ENCODE results near the gene STK31.
"Not testable (repeated sequence)": the region's sequence is repeated elsewhere in the genome, so short reads cannot be mapped to it uniquely, and the experiment has no call there.

The STK31 gene

DNA sequence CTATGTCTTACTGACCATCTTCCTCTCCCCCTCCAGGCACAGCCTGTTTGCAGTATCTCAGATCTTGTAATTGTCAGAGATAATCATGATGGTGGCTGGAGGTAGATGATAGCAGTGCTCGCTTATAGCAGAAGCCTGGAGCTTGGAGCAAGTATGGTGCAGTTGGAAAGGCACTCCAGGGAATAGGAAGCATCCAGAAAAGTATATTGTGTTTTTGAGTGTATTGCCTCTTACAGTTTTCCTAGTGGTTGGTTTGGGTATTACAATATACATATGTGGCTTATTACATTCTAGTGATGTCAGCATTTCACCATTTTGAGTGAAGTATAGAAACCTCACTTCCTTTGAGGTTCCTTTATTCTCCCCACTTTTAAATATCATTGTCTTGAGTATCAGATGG, 101.5 kb downstream of the STK31 start:
- peak; percentile 52 for DNase-seq

DNA sequence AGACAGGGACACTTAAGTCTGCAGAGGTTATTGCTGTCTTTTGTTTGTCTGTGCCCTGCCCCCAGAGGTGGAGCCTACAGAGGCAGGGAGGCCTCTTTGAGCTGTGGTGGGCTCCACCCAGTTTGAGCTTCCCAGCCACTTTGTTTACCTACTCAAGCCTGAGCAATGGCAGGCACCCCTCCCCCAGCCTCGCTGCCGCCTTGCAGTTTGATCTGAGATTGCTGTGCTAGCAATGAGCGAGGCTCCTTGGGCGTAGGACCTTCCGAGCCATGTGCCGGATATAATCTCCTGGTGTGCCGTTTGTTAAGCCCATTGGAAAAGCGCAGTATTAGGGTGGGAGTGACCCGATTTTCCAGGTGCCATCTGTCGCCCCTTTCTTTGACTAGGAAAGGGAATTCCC, 118.1 kb downstream of the STK31 start:
- DNase-seq: not testable (repeated sequence)

DNA sequence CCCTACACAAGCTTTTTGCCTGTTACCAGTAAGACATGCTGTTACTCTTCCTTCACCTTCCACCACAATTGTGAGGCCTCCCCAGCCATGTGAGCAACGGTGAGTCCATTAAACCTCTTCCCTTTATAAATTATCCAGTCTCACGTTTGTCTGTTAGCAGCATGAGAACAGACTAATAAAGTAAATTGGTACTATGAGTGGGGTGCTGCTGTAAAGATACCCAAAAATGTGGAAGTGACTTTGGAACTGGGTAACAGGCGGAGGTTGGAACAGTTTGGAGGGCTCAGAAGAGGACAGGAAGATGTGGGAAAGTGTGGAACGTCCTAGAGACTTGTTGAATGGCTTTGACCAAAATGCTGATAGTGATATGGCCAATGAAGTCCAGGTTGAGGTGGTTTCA, 122.7 kb downstream of the STK31 start:
- not testable (repeated sequence) for DNase-seq

DNA sequence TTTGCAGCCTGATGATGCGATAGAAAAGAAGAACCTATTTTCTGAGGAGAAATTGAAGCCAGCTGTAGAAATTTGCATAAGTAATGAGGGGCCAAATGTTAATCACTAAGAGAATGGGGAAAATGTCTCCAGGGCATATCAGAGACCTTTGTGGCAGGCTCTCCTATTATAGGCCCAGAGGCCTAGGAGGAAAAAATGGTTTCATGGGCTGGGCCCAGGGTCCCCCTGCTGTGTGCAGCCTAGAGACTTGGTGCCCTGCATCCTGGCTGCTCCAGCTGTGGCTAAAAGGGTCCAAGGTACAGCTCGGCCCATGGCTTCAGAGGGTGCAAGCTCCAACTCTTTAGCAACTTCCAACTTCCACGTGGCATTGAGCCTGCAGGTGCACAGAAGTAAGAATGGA, 123.4 kb downstream of the STK31 start:
- no peak for DNase-seq

DNA sequence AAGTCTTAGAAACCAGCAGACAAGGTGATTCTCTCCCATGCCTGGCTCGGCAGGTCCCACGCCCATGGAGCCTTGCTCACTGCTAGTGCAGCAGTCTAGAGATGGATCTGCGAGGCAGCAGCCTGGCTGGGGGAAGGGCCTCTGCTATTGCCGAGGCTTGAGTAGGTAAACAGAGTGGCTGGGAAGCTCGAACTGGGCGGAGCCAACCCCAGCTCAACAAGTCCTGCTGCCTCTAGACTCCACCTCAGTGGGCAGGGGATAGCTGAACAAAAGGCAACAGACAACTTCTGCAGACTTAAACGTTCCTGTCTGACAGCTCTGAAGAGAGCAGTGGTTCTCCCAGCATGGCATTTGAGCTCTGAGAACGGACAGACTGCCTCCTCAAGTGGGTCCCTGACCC, 134.8 kb downstream of the STK31 start:
- not testable (repeated sequence) for DNase-seq

DNA sequence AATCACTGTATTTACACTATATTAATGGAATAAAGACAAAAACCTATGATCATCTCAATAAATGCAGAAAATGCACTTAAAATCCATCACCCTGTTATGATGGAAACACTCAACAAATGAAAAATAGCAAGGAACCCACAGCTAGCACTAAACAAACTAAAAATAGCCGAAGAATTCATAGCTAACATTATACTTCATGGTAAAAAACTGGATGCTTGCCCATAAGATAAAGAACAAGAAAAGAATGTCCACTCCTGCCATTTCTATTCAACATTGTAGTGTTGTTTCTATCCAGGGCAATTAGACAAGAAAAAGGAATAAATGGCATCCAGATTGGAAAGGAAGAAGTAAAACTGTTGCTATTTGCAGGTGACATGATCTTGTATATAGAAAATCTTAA, 142.1 kb downstream of the STK31 start:
- DNase-seq: no peak

DNA sequence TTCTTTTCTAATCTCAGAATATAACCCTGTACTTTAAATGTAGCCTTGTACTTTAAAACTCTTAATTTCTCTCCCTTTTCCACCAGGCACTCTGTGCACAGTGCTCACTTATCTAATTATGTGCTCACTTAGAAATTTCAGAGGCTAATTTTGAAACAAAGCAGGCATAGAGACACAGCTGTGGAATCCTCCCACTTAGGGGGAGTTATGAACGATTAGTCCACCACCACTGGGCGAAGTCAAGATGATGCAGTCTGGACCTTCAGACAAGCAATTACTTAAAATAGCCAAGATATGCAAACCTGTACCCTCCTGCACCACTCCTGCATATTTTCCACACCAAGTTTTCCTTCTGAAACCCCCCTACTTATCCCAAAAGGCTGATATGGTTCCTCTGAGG, 143.0 kb downstream of the STK31 start:
- DNase-seq: no peak

DNA sequence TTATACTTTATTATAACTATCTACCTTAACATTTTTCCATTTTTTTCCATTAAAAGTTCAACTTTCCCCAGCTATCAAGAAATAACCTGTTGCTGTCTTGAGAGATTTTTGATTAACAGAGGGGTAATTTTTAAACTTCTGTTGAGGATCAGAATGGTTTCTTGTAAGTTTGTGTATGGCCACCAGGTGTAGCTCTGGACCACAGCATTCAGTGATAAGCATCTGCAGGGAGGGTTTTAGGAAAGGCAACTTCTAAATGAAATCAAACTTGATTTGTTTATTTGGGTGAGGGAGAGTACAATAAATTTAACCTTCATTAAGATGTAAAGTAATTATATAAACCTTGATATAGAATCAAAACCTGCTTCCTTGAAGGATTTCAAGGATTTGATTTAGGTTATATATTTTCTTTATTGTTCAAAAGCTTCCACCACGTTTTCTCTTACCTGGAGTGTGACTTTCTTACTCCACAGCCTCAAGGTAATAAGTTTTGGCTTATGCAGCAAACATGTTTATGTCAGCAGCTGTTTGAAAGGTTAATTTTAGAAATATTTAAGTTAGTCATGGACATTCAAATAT, 153.3 kb downstream of the STK31 start:
- DNase-seq: peak; percentile 54

DNA sequence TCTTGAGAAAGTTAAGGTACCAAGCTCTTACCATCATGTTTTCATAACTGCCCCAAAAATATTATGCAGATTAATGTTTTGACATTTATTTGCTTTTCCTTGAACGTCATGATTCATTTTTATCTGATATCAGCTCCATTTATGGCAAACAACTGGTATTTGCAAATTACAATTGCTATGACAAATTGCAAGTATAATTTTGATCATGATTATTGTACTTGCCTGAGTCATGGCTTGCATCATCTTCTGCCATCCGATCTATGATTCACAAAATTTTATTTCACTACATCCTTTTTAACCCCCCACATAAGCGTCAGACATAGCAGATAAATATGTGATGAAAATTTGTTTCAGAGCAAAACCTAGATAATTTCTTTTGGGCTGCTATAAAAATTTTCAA, 155.0 kb downstream of the STK31 start:
- no peak for DNase-seq

DNA sequence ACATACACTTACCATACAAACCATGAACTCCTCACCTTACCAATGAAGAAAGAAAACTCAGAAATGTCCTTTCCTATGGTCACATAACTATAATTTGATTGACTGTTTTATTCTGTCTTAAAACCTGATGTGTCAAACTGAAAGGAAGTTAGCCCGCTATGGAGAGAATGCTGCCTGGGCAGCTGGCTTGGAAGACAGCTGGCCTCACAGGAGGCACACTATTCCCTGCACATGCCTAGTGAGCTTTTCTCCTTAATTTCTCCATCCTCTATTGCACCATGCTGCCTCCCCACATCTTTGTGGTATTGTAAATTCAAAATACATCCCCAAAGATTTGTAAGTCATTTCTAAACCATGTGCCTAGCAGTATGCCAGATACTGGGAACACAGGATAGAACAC, 163.3 kb downstream of the STK31 start:
- DNase-seq: no peak

DNA sequence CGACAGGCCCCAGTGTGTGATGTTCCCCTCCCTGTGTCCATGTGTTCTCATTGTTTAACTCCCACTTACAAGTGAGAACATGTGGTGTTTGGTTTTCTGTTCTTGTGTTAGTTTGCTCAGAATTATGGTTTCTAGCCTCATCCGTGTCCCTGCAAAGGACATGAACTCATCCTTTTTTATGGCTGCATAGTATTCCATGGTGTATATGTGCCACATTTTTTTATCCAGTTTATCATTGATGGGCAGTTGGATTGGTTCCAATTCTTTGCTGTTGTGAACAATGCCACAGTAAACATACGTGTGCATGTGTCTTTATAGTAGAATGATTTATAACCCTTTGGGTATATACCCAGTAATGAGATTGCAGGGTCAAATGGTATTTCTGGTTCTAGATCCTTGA, 166.5 kb downstream of the STK31 start:
- DNase-seq: not testable (repeated sequence)
